HG03520 (cell line): ENCODE data around the gene PNPO.

ENCODE experiments used
- ATAC-seq: cut with Tn5 transposase; IDR thresholded peaks from one replicate; pipeline ENCODE4 v1.9.1; 2021; ENCODE audit warnings: mild to moderate bottlenecking, moderate library complexity; ENCODE audit not compliant: unreplicated experiment

PNPO gene

GRCh38 chr17:47994724-47995123 is 53.4 kb downstream of the PNPO start:
- ATAC-seq: no peak

DNA sequence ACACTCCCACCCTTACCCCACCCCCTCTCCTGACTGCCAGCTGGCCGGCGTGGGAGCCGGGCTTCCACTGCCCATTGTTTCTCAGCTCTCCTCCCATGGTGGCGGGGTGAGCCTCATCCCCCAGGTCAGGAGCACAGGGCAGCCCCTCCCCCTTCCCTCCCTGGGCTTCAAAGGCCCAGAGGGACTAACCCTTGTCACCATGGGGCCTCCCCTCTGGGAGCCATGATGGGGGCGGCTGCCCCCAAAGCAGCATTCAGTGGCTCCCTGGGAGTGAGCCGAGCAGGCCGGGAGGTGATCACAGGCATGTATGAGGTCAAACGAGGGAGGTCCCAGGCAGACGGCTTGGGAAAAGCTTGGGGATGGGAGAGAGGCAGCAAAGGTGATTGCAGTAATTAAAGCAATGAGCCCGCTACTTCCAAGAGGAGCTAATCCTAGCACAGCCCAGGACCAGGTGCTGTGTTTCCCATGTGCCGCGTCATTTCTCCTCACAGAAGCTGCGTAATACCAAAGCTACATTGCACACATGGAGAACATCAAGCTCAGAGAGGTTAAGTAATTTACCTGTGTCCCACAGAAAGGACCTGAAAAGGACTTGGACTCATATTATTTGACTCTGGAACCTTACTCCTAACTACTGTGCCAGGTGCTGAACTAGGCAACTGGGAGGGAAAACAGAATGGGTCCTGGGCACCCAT is 54.0 kb downstream of the PNPO start:
- ATAC-seq: no peak

DNA sequence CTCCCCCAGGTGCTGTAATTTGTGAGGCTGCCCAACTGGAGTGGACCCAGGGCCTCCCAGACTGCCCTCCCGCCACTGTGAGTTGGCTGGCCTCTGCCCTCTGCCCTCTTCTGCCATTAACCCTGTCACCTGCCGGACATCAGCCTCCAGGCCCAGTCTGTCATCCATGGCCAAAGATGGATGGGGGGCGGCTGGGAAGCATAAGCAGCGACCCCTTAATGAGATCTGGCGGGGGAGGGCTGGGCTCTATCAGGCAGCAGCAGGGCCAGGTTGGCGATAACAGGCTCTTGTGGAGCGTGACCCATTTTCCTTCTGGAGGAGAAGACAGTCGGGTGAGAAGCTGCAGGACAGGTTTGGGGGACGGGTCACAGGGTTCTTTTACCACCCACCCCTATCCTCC is 54.8 kb downstream of the PNPO start:
- ATAC-seq: no peak

DNA sequence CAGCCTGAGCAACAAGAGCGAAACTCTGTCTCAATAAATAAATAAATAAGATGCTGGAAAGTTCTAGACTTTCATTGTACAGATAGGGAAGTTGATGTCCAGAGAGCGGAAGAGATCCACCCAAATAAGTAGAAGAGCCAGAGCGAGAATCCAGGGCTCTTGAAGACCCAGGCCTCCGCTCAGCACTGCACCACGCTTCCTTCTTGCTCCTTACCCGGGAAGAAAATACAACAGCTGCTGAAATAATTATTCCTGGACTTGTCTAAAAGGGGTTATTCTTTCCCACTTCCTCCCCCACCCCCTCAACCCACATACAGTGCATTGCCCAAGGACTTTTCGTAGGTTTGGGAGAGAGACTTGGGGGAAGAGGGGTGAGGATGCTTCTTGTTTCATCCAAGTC is 56.2 kb downstream of the PNPO start:
- no peak for ATAC-seq

GRCh38 chr17:47998044-47998443 is 56.7 kb downstream of the PNPO start:
- ATAC-seq: no peak
